HEK293T (cell line): ENCODE results near the gene SIK1.
"Not testable (repeated sequence)": the region's sequence is repeated elsewhere in the genome, so short reads cannot be mapped to it uniquely, and the experiment has no call there.

Experiments used
- BHLHE40 ChIP-seq: fragments of 450-650 bp; IDR thresholded peaks from 2 replicates; pipeline ENCODE4 v1.6.1; 2016; ENCODE audit warnings: mild to moderate bottlenecking, moderate library complexity, borderline replicate concordance
- CTBP1 ChIP-seq: fragments of 450-650 bp; IDR thresholded peaks from 2 replicates; pipeline ENCODE4 v1.6.1; 2016; ENCODE audit warnings: borderline replicate concordance
- ELF4 ChIP-seq: fragments of 450-650 bp; IDR thresholded peaks from 2 replicates; pipeline ENCODE4 v1.6.1; 2017; ENCODE audit warnings: antibody characterized with exemption
- FOXA1 ChIP-seq: fragments of 450-650 bp; IDR thresholded peaks from 2 replicates; pipeline ENCODE4 v1.6.1; 2016; ENCODE audit warnings: mild to moderate bottlenecking
- FOXM1 ChIP-seq: fragments of 450-650 bp; IDR thresholded peaks from 2 replicates; pipeline ENCODE4 v1.6.1; 2017; ENCODE audit warnings: mild to moderate bottlenecking, borderline replicate concordance
- NFRKB ChIP-seq: fragments of 450-650 bp; IDR thresholded peaks from 2 replicates; pipeline ENCODE4 v1.6.1; 2016; ENCODE audit warnings: mild to moderate bottlenecking, moderate library complexity
- SP1 ChIP-seq: fragments of 450-650 bp; IDR thresholded peaks from 2 replicates; pipeline ENCODE4 v1.6.1; 2017
- SUZ12 ChIP-seq: fragments of 450-650 bp; IDR thresholded peaks from 2 replicates; pipeline ENCODE4 v1.6.1; 2016; ENCODE audit warnings: mild to moderate bottlenecking
- ZNF384 ChIP-seq: fragments of 450-650 bp; IDR thresholded peaks from 2 replicates; pipeline ENCODE4 v1.6.1; 2016

- not testable (repeated sequence) for TF ChIP-seq SP1, FOXA1, FOXM1, ELF4, ZNF384, CTBP1, SUZ12, NFRKB, BHLHE40
Measured at GRCh38 chr21:43471597-43472242, 44.8 kb upstream of the SIK1 start.
